GM18499 (cell line): Measurements from ENCODE around the gene PPP1R12B.
"Not testable (repeated sequence)": the region's sequence is repeated elsewhere in the genome, so short reads cannot be mapped to it uniquely, and the experiment has no call there.

Experiments
- ATAC-seq: cut with Tn5 transposase; IDR thresholded peaks from one replicate; pipeline ENCODE4 v1.9.1; 2021; ENCODE audit warnings: moderate number of reproducible peaks; ENCODE audit not compliant: insufficient read depth, unreplicated experiment

The PPP1R12B gene

GRCh38 chr1:202433155-202434043 is 84.9 kb downstream of the PPP1R12B start:
- ATAC-seq: no peak

- no peak for ATAC-seq
Measured at GRCh38 chr1:202434059-202434458, 85.6 kb downstream of the PPP1R12B start.

- no peak for ATAC-seq
Measured at GRCh38 chr1:202438393-202439174, 90.1 kb downstream of the PPP1R12B start.

GRCh38 chr1:202439308-202439707 is 90.8 kb downstream of the PPP1R12B start:
- ATAC-seq: no peak

- not testable (repeated sequence) for ATAC-seq
Measured at GRCh38 chr1:202448140-202448539, 99.6 kb downstream of the PPP1R12B start.

- not testable (repeated sequence) for ATAC-seq
Measured at GRCh38 chr1:202451641-202452040, 103.1 kb downstream of the PPP1R12B start.

- no peak for ATAC-seq
Measured at GRCh38 chr1:202452508-202452907, 104.0 kb downstream of the PPP1R12B start.

GRCh38 chr1:202456372-202457169 is 108.1 kb downstream of the PPP1R12B start:
- ATAC-seq: not testable (repeated sequence)

- not testable (repeated sequence) for ATAC-seq
Measured at GRCh38 chr1:202458651-202459050, 110.2 kb downstream of the PPP1R12B start.

- ATAC-seq: not testable (repeated sequence)
Measured at GRCh38 chr1:202459470-202460142, 111.1 kb downstream of the PPP1R12B start.

- not testable (repeated sequence) for ATAC-seq
Measured at GRCh38 chr1:202460143-202460495, 111.6 kb downstream of the PPP1R12B start.

GRCh38 chr1:202462342-202463076 is 114.0 kb downstream of the PPP1R12B start:
- no peak for ATAC-seq

GRCh38 chr1:202464153-202464742 is 115.7 kb downstream of the PPP1R12B start:
- not testable (repeated sequence) for ATAC-seq

- not testable (repeated sequence) for ATAC-seq
Measured at GRCh38 chr1:202465644-202466270, 117.3 kb downstream of the PPP1R12B start.

- ATAC-seq: not testable (repeated sequence)
Measured at GRCh38 chr1:202466339-202466738, 117.8 kb downstream of the PPP1R12B start.

GRCh38 chr1:202467381-202467780 is 118.9 kb downstream of the PPP1R12B start:
- not testable (repeated sequence) for ATAC-seq

- ATAC-seq: not testable (repeated sequence)
Measured at GRCh38 chr1:202468695-202469094, 120.2 kb downstream of the PPP1R12B start.

- ATAC-seq: not testable (repeated sequence)
Measured at GRCh38 chr1:202469123-202469522, 120.6 kb downstream of the PPP1R12B start.
